ENCODE measurements around the gene NEXN. TPM values are rescaled to one million over a fixed set of nuclear protein-coding genes. Genes with fewer than 3 reads are reported as not detected.
A peak's percentile ranks its signal among the peaks of the same experiment; 100 is the strongest.

The NEXN gene
- total and polyA plus RNA-seq, 2 of the 13 experiments (the other 11 are each of a cell fraction or from before 2014, with no cell fraction given) = 0.07 to 0.97 TPM

- no peak for TF ChIP-seq KAT2B (IDR thresholded peaks at IDR 0.05; ENCODE audit: borderline replicate concordance, low read depth, low read length)
- no peak for TF ChIP-seq ZFP1 (CRISPR knock-in tag; IDR thresholded peaks at IDR 0.05)
- TF ChIP-seq SP140L (CRISPR knock-in tag; IDR thresholded peaks at IDR 0.05; ENCODE audit: borderline replicate concordance) = no peak
- no peak for TF ChIP-seq GLI4 (CRISPR knock-in tag; IDR thresholded peaks at IDR 0.05; ENCODE audit: borderline replicate concordance)
Measured at GRCh38 chr1:77975386-77975785, 87.0 kb downstream of the NEXN start (continued).

DNA sequence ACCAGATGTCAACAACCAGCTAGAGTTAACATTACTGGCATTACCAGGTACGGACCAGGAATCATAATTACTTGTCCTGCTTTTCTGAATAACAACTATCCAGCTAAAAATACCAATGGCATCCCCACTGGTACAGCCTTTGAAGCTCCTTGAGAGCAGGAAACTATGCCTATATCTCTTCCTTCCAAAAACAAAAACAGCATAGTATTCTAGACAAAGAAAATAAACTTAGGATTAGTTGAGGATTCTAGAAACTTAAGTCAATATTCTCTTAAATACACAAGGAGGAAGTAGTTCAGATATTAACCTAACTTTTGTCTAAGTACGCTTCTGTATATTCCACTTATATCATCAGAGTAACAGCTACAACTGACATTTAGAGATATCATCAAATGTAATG, 87.5 kb downstream of the NEXN start:
- no peaks in the 10 kb centered on the region; a peak in 1 of 5 replicates for H3K27me3 ChIP-seq (ENCODE audit: control insufficient read depth in 1 of 2, insufficient read depth in 2 of 2, low read length in 2 of 2)
- ChIA-PET CTCF (ENCODE audit: low intra/inter-chr PET ratio, low total read pairs) (interaction anchor here (1.7 kb wide), 1 partner anchor 138 kb away, joined by 7 read pairs; no protein-coding TSS in a partner anchor), POLR2A (interaction anchor here (0.6 to 2.6 kb wide), 4 partner anchors 11 to 68 kb away, joined by 3 to 14 read pairs (median 4); partner anchors contain the start of gene DNAJB4)
- no peak overlapping the region for H2AFZ ChIP-seq (ENCODE audit: low read length)
- H3K9me3 ChIP-seq (ENCODE audit: low read length) = no peaks in the 10 kb centered on the region
- no peak for FAIRE-seq
- H3K4me3 ChIP-seq (replicated peaks in 1 of 3; ENCODE audit: insufficient read depth in 1 of 3, low read depth in 2 of 3, low read length in 3 of 3) = peak overlapping the region; percentile 79 to 100 (median 90); a peak in 5 of 6 replicates
- no peak for DNase-seq (ENCODE audit: low spot score)
- H3K36me3 ChIP-seq (replicated peaks in 1 of 2; ENCODE audit: control insufficient read depth in 1 of 2, insufficient read depth in 2 of 2, low read length in 2 of 2) = peaks cover 4 to 16% of the 10 kb centered on the region in 2 experiments
- intact Hi-C loops (cut with micrococcal nuclease; ENCODE audit: unreplicated experiment) = no loop called here
- peak overlapping the region; percentile 90 for H3K4me2 ChIP-seq (ENCODE audit: low read depth, low read length)
- TF ChIP-seq RBFOX2 (IDR thresholded peaks at IDR 0.05; ENCODE audit: low read depth, low read length) (peak; percentile 41; the same call in 1 of the 2 replicates), RARG (CRISPR knock-in tag; IDR thresholded peaks at IDR 0.05; ENCODE audit: low read depth) (no peak)
- peaks cover 55% of the 10 kb centered on the region for H3K4me1 ChIP-seq (ENCODE audit: insufficient read depth, low read length)
- BruUV-seq (replicated peaks) = no TSS peak
- in situ Hi-C loops (cut with HindIII; ENCODE audit: extremely low pct_ligation_motif_present, low pct_unique_long_range_greater_than_20kb) = loop anchor here (10.0 kb wide), 1 partner anchor 139 kb away; no protein-coding TSS in a partner anchor
- peaks cover 72% of the 10 kb centered on the region for H4K20me1 ChIP-seq (ENCODE audit: insufficient read depth, low read length)
- H3K9ac ChIP-seq (ENCODE audit: insufficient read depth, low read depth, low read length) = peak overlapping the region; percentile 28; the same call in 1 of the 2 replicates
- ATAC-seq = no peak
- H3K79me2 ChIP-seq (ENCODE audit: insufficient read depth, low read length) = peaks cover 94% of the 10 kb centered on the region
- no peak overlapping the region for H3K27ac ChIP-seq (ENCODE audit: extremely low read length, insufficient read depth, low read length)
- WGBS (ENCODE audit: low lambda C conversion rate) = 38% methylated on average over 2 of the region's 2 CpGs

Measured in HepG2 (cell line).